ENCODE measurements around the gene MIAT.
A peak's percentile ranks its signal among the peaks of the same experiment; 100 is the strongest.

Gene MIAT

GRCh38 chr22:26621663-26622062, 35.7 kb upstream of the MIAT start, which contains the start of gene CRYBA4:
CRYBA4 (plus strand) TSS chr22:26621963; CDS start chr22:26622597, 634 bp downstream.
- Histone ChIP-seq H3K27me3 (ENCODE audit: control insufficient read depth in 3 of 3, insufficient read depth in 3 of 3, low read depth in 1 of 3, low read length in 3 of 3) (peaks cover 0 to 2% (median 0%) of the 10 kb centered on the region in 3 experiments), H3K14ac (ENCODE audit: low read length) (peak within 1 kb of the TSS; percentile 41), H3K18ac (ENCODE audit: low read length) (peak within 1 kb of the TSS; percentile 20), H4K8ac (ENCODE audit: low read depth, low read length) (peak within 1 kb of the TSS; percentile 5), H2BK120ac (ENCODE audit: low read depth, low read length) (no peak within 1 kb of the TSS), H3K4me3 (ENCODE audit: low read length in 2 of 2) (no peak within 1 kb of the TSS), H3K79me1 (ENCODE audit: low read depth, low read length) (no peaks in the 10 kb centered on the region), H2BK12ac (ENCODE audit: low read length) (no peak within 1 kb of the TSS), H3K36me3 (replicated peaks in 1 of 2; ENCODE audit: control insufficient read depth in 2 of 2, insufficient read depth in 2 of 2, low read length in 2 of 2) (no peaks in the 10 kb centered on the region), H3K4me2 (ENCODE audit: insufficient read depth, low read length, poor library complexity, severe bottlenecking) (peak within 1 kb of the TSS; percentile 20), H4K91ac (ENCODE audit: low read depth, low read length, poor library complexity) (no peak within 1 kb of the TSS), H3K9ac (ENCODE audit: low read depth, low read length, poor library complexity) (no peak within 1 kb of the TSS), H3K4ac (ENCODE audit: low read length) (no peak within 1 kb of the TSS), H3K4me1 (ENCODE audit: control insufficient read depth in 2 of 2, insufficient read depth in 1 of 2, low read depth in 1 of 2, low read length in 2 of 2) (peaks cover 20 to 25% of the 10 kb centered on the region in 2 donors), H2BK15ac (ENCODE audit: low read length) (peak within 1 kb of the TSS; percentile 50), H2BK5ac (ENCODE audit: low read length) (no peak within 1 kb of the TSS), H2AK5ac (ENCODE audit: low read depth, low read length) (peak within 1 kb of the TSS; percentile 58), H3K23ac (ENCODE audit: low read depth, low read length, poor library complexity) (no peak within 1 kb of the TSS), H2AFZ (ENCODE audit: low read length) (no peak within 1 kb of the TSS), H3K9me3 (replicated peaks in 1 of 2; ENCODE audit: control insufficient read depth in 2 of 2, insufficient read depth in 1 of 2, low read depth in 1 of 2, low read length in 2 of 2) (peaks cover 3 to 10% of the 10 kb centered on the region in 2 donors), H3K27ac (replicated peaks; ENCODE audit: low read length) (no peak within 1 kb of the TSS)
- WGBS, 2 donors (ENCODE audit: extremely low coverage in 2 of 2, insufficient read length in 2 of 2, insufficient replicate concordance in 1 of 2), result no CpG with 5 or more reads among the region's 7 CpGs
- DNase-seq (ENCODE audit: low spot score), result no peak

GRCh38 chr22:26623984-26624383, 33.4 kb upstream of the MIAT start:
- Histone ChIP-seq H2AK5ac (ENCODE audit: low read depth, low read length) (no peak overlapping the region), H3K9ac (ENCODE audit: low read depth, low read length, poor library complexity) (no peak overlapping the region)
- DNase-seq (ENCODE audit: low spot score), result no peak

GRCh38 chr22:26624803-26625202, 32.6 kb upstream of the MIAT start:
- Histone ChIP-seq H3K9ac (ENCODE audit: low read depth, low read length, poor library complexity) (no peak overlapping the region), H3K36me3 (replicated peaks in 1 of 2; ENCODE audit: control insufficient read depth in 2 of 2, insufficient read depth in 2 of 2, low read length in 2 of 2) (no peaks in the 10 kb centered on the region), H2BK12ac (ENCODE audit: low read length) (no peak overlapping the region), H3K27ac (replicated peaks; ENCODE audit: low read length) (no peak overlapping the region), H3K14ac (ENCODE audit: low read length) (no peak overlapping the region), H4K91ac (ENCODE audit: low read depth, low read length, poor library complexity) (no peak overlapping the region), H3K4me3 (ENCODE audit: low read length in 2 of 2) (no peak overlapping the region), H3K23ac (ENCODE audit: low read depth, low read length, poor library complexity) (no peak overlapping the region), H2BK120ac (ENCODE audit: low read depth, low read length) (no peak overlapping the region), H3K18ac (ENCODE audit: low read length) (peak overlapping the region; percentile 48), H3K4ac (ENCODE audit: low read length) (no peak overlapping the region), H3K4me1 (ENCODE audit: control insufficient read depth in 2 of 2, insufficient read depth in 1 of 2, low read depth in 1 of 2, low read length in 2 of 2) (peaks cover 9% of the 10 kb centered on the region in 2 donors), H2BK15ac (ENCODE audit: low read length) (peak overlapping the region; percentile 93), H3K79me1 (ENCODE audit: low read depth, low read length) (no peaks in the 10 kb centered on the region), H4K8ac (ENCODE audit: low read depth, low read length) (no peak overlapping the region), H2BK5ac (ENCODE audit: low read length) (no peak overlapping the region), H3K4me2 (ENCODE audit: insufficient read depth, low read length, poor library complexity, severe bottlenecking) (no peak overlapping the region), H2AFZ (ENCODE audit: low read length) (peak overlapping the region; percentile 9), H2AK5ac (ENCODE audit: low read depth, low read length) (no peak overlapping the region), H3K27me3 (ENCODE audit: control insufficient read depth in 3 of 3, insufficient read depth in 3 of 3, low read depth in 1 of 3, low read length in 3 of 3) (no peaks in the 10 kb centered on the region), H3K9me3 (replicated peaks in 1 of 2; ENCODE audit: control insufficient read depth in 2 of 2, insufficient read depth in 1 of 2, low read depth in 1 of 2, low read length in 2 of 2) (peaks cover 3 to 10% of the 10 kb centered on the region in 2 donors)
- WGBS, 2 donors (ENCODE audit: extremely low coverage in 2 of 2, insufficient read length in 2 of 2, insufficient replicate concordance in 1 of 2), result no CpG with 5 or more reads among the region's 12 CpGs
- DNase-seq (ENCODE audit: low spot score), result no peak

More at GRCh38 chr22:26623984-26624383, 33.4 kb upstream of the MIAT start:
- Histone ChIP-seq H3K14ac (ENCODE audit: low read length) (no peak overlapping the region), H3K23ac (ENCODE audit: low read depth, low read length, poor library complexity) (no peak overlapping the region), H3K27me3 (ENCODE audit: control insufficient read depth in 3 of 3, insufficient read depth in 3 of 3, low read depth in 1 of 3, low read length in 3 of 3) (no peaks in the 10 kb centered on the region), H3K4me1 (ENCODE audit: control insufficient read depth in 2 of 2, insufficient read depth in 1 of 2, low read depth in 1 of 2, low read length in 2 of 2) (peaks cover 9% of the 10 kb centered on the region in 2 donors), H2AFZ (ENCODE audit: low read length) (no peak overlapping the region), H3K27ac (replicated peaks; ENCODE audit: low read length) (no peak overlapping the region), H3K9me3 (replicated peaks in 1 of 2; ENCODE audit: control insufficient read depth in 2 of 2, insufficient read depth in 1 of 2, low read depth in 1 of 2, low read length in 2 of 2) (peaks cover 3 to 10% of the 10 kb centered on the region in 2 donors), H3K4me3 (ENCODE audit: low read length in 2 of 2) (no peak overlapping the region), H2BK5ac (ENCODE audit: low read length) (no peak overlapping the region), H3K4me2 (ENCODE audit: insufficient read depth, low read length, poor library complexity, severe bottlenecking) (no peak overlapping the region), H3K18ac (ENCODE audit: low read length) (no peak overlapping the region), H2BK15ac (ENCODE audit: low read length) (no peak overlapping the region), H3K79me1 (ENCODE audit: low read depth, low read length) (no peaks in the 10 kb centered on the region), H3K36me3 (replicated peaks in 1 of 2; ENCODE audit: control insufficient read depth in 2 of 2, insufficient read depth in 2 of 2, low read length in 2 of 2) (no peaks in the 10 kb centered on the region), H2BK120ac (ENCODE audit: low read depth, low read length) (no peak overlapping the region), H4K8ac (ENCODE audit: low read depth, low read length) (no peak overlapping the region), H2BK12ac (ENCODE audit: low read length) (no peak overlapping the region), H3K4ac (ENCODE audit: low read length) (no peak overlapping the region), H4K91ac (ENCODE audit: low read depth, low read length, poor library complexity) (no peak overlapping the region)
- WGBS, 2 donors (ENCODE audit: extremely low coverage in 2 of 2, insufficient read length in 2 of 2, insufficient replicate concordance in 1 of 2), result no CpG with 5 or more reads among the region's 1 CpG

GRCh38 chr22:26629988-26630761, 27.2 kb upstream of the MIAT start:
- Histone ChIP-seq H2BK15ac (ENCODE audit: low read length) (no peak overlapping the region), H3K9ac (ENCODE audit: low read depth, low read length, poor library complexity) (no peak overlapping the region), H2BK120ac (ENCODE audit: low read depth, low read length) (no peak overlapping the region), H3K4ac (ENCODE audit: low read length) (no peak overlapping the region), H3K79me1 (ENCODE audit: low read depth, low read length) (peaks cover 3% of the 10 kb centered on the region), H3K23ac (ENCODE audit: low read depth, low read length, poor library complexity) (no peak overlapping the region), H3K27me3 (ENCODE audit: control insufficient read depth in 3 of 3, insufficient read depth in 3 of 3, low read depth in 1 of 3, low read length in 3 of 3) (no peaks in the 10 kb centered on the region), H2AK5ac (ENCODE audit: low read depth, low read length) (no peak overlapping the region), H3K4me1 (ENCODE audit: control insufficient read depth in 2 of 2, insufficient read depth in 1 of 2, low read depth in 1 of 2, low read length in 2 of 2) (peaks cover 0 to 2% of the 10 kb centered on the region in 2 donors), H3K4me2 (ENCODE audit: insufficient read depth, low read length, poor library complexity, severe bottlenecking) (no peak overlapping the region), H2BK5ac (ENCODE audit: low read length) (no peak overlapping the region), H4K8ac (ENCODE audit: low read depth, low read length) (no peak overlapping the region), H2AFZ (ENCODE audit: low read length) (no peak overlapping the region), H3K14ac (ENCODE audit: low read length) (no peak overlapping the region), H3K4me3 (ENCODE audit: low read length in 2 of 2) (no peak overlapping the region), H4K91ac (ENCODE audit: low read depth, low read length, poor library complexity) (no peak overlapping the region), H3K27ac (replicated peaks; ENCODE audit: low read length) (no peak overlapping the region), H3K18ac (ENCODE audit: low read length) (no peak overlapping the region), H3K36me3 (replicated peaks in 1 of 2; ENCODE audit: control insufficient read depth in 2 of 2, insufficient read depth in 2 of 2, low read length in 2 of 2) (no peaks in the 10 kb centered on the region), H3K9me3 (replicated peaks in 1 of 2; ENCODE audit: control insufficient read depth in 2 of 2, insufficient read depth in 1 of 2, low read depth in 1 of 2, low read length in 2 of 2) (peaks cover 0 to 12% of the 10 kb centered on the region in 2 donors), H2BK12ac (ENCODE audit: low read length) (no peak overlapping the region)
- WGBS, 2 donors (ENCODE audit: extremely low coverage in 2 of 2, insufficient read length in 2 of 2, insufficient replicate concordance in 1 of 2), result no CpG with 5 or more reads among the region's 18 CpGs
- no peak for DNase-seq (ENCODE audit: low spot score)

Data from neuronal stem cell (in vitro differentiated cells).